ENCODE measurements around the gene TTC28. TPM values are rescaled to one million over a fixed set of nuclear protein-coding genes. Genes with fewer than 3 reads are reported as not detected.

Gene TTC28
- total RNA-seq, 4 donors from 2014 or later = 10.2 to 23.8 (median 13.4) TPM

DNA sequence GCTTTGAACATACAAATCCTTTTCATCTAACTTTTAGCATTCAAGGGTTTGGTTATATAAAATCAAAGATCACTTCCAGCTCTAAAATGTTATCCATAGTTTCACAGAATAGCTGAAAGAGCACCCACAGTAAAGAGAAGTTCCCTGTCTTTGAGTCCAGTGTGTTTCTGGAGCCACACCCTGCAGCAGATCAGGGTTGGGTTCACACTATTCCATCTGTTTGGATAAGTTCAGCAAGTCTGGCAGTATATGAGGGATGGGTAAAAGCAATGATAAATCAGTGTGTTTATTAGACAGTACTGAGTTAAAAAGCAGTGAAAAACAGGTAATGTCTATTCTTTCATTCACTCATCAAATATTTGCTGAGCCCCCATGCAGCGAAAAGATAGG, 624.8 kb downstream of the TTC28 start:
- no peak overlapping the region for H3K4me3 ChIP-seq (ENCODE audit: low read depth, poor library complexity, severe bottlenecking)
- WGBS, 2 donors = 97 to 100% methylated on average over 1 of the region's 1 CpG
- intact Hi-C loops (cut with DNase I; ENCODE audit: low total_unique reads) = no loop called here
- TF ChIP-seq POLR2A (IDR thresholded peaks at IDR 0.05) = no peak
- TF ChIP-seq, protein P1, sequence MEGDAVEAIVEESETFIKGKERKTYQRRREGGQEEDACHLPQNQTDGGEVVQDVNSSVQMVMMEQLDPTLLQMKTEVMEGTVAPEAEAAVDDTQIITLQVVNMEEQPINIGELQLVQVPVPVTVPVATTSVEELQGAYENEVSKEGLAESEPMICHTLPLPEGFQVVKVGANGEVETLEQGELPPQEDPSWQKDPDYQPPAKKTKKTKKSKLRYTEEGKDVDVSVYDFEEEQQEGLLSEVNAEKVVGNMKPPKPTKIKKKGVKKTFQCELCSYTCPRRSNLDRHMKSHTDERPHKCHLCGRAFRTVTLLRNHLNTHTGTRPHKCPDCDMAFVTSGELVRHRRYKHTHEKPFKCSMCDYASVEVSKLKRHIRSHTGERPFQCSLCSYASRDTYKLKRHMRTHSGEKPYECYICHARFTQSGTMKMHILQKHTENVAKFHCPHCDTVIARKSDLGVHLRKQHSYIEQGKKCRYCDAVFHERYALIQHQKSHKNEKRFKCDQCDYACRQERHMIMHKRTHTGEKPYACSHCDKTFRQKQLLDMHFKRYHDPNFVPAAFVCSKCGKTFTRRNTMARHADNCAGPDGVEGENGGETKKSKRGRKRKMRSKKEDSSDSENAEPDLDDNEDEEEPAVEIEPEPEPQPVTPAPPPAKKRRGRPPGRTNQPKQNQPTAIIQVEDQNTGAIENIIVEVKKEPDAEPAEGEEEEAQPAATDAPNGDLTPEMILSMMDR (IDR thresholded peaks at IDR 0.05) = no peak
- DNase-seq (ENCODE audit: low spot score in 2 of 2) = no peak

DNA sequence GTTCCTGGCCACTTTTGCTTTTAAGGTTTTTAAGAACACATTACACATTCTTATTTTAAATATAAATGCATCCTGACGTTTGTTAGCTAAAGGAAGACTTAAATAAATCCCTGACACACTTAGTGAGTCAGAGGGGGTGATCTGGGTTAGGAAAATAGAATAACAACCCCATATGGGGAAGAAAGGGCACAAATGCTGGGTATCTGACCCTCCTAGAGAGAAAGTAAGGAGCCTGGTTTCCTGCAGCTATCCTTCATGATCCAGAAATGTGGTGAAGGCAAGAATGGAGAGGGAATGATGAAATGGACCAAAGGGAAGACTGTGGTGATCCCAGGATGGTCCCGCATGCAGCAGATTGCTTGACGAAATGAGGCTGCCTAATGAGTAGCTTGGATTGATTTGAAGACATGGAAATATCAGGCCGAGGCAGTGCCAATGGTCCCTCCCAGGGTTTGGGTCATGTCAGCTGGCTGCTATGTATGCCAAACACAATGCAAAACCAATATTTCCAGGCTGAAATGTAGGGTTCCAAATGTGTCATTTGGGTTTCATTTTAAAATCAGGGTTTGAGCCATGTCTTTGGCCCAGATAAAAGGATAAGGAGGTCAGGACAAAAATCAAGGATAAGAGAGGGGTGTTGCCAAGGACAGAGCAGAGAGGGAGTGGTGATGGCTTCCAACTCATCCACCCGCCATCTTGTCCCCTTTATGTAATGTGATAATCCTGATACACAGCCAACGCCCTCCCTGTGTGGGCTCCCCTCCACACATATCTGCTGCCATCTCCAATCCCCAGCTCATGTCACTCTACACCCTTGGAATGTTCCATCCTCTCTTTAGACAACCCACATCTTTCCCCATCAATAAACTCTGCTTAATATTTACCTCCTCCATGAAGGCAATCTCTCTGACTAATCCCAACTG, 625.5 kb downstream of the TTC28 start:
- WGBS, 2 donors = 60 to 76% methylated on average over 6 of the region's 6 CpGs
- DNase-seq (ENCODE audit: low spot score in 2 of 2) = no peak
- intact Hi-C loops (cut with DNase I; ENCODE audit: low total_unique reads) = no loop called here
- no peak overlapping the region for H3K4me3 ChIP-seq (ENCODE audit: low read depth, poor library complexity, severe bottlenecking)
- TF ChIP-seq, protein P1 (IDR thresholded peaks at IDR 0.05) = no peak
- no peak for TF ChIP-seq POLR2A (IDR thresholded peaks at IDR 0.05)

DNA sequence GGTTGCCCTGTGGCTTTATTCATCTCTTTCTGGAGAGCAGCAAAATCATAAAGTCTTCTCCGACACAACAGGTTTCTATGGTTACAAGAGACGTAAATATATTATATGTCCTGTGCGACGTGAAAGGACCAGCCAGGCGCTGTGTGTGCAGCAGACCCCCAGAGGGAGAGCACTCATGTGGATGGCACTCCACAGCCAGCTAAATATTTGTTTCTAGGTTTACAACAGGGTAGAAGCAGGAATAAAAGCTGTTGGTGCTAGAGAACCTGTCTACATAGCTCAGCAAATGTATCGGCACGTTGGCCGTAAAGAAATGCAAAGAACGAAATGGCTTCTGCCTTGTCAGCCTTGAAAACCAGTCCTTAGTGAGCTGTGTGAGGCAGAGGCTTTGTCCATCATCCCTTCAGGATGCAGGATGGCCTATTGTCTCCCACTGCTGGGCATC, 626.8 kb downstream of the TTC28 start:
- no peak for DNase-seq (ENCODE audit: low spot score in 2 of 2)
- intact Hi-C loops (cut with DNase I; ENCODE audit: low total_unique reads) = no loop called here
- no peak overlapping the region for H3K4me3 ChIP-seq (ENCODE audit: low read depth, poor library complexity, severe bottlenecking)
- WGBS, 2 donors = 91 to 92% methylated on average over 9 of the region's 9 CpGs
- no peak for TF ChIP-seq POLR2A (IDR thresholded peaks at IDR 0.05)
- TF ChIP-seq, protein P1 (IDR thresholded peaks at IDR 0.05) = no peak

DNA sequence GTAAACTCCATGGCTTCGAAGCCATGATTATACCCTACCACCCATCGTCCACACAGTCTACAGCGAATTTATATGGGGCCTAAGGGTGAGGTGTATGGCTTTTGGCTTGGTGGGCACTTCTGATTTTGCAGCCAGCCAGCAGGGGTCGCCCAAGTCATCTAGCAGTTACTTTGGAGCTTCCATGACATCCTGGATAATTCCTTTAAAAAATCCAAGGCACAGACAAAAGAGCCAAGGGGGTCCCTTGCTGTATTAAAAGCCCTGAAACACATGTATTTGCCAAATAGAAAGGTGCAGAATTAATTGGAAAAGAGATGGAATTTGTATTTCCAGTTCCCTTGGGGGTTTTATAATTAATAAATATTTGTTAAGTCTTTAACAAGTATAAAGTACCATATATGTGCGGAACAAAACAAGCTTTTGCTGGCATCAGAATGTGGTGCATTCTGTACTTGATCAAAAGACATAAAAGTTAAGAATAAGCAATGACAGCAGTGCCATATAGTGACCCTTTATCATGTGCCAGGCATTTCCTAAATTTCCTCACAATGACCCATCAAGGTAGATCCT, 627.8 kb downstream of the TTC28 start:
- WGBS, 2 donors = 60% methylated on average over 5 of the region's 5 CpGs

DNA sequence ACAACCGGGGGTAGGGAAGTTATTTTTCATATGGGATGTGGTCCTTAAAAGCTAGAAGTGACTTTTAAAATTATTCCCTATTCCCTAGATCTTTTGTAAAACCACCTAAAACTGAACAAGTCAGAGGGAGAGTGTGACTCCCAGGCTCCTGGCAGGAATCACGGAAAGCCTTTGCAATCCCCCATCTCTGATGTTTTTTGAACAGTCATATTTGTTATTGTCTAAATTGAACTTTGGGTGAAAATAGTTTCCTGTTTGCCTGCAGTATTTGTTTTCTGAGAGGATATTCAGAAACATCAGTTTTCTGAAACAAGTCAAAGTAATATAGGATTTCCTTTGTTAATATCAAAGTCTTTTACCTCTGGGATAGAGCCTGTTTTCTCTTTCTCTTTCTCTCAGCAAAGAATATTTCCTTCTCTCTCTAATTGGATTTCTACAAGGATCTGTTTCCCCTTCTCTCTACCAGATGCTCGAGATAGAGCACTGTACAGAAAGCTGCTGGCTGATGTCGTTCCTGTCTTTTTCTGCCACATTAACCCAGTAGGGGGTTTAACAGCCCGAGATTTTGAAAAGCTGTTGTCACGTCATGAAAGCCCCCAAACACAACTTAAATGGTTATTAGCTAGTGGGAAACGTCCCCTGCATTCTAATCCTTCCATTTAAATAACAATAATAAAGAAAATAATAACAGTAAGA, 628.4 kb downstream of the TTC28 start:
- H3K4me3 ChIP-seq (ENCODE audit: low read depth, poor library complexity, severe bottlenecking) = no peak overlapping the region
- TF ChIP-seq, protein P1 (IDR thresholded peaks at IDR 0.05) = no peak
- no peak for TF ChIP-seq POLR2A (IDR thresholded peaks at IDR 0.05)
- intact Hi-C loops (cut with DNase I; ENCODE audit: low total_unique reads) = no loop called here
- no peak for DNase-seq (ENCODE audit: low spot score in 2 of 2)
- WGBS, 2 donors = 74 to 78% methylated on average over 7 of the region's 7 CpGs

More for the DNA sequence above, 627.8 kb downstream of the TTC28 start:
- peak in 1 of 2 donors; percentile 32 for DNase-seq (ENCODE audit: low spot score in 2 of 2)
- no peak overlapping the region for H3K4me3 ChIP-seq (ENCODE audit: low read depth, poor library complexity, severe bottlenecking)
- no peak for TF ChIP-seq POLR2A (IDR thresholded peaks at IDR 0.05)
- TF ChIP-seq, protein P1 (IDR thresholded peaks at IDR 0.05) = peak in 1 of 3 donors; percentile 51
- intact Hi-C loops (cut with DNase I; ENCODE audit: low total_unique reads) = no loop called here

Measured in lower leg skin (tissue), 4 donors.